Osteocyte (in vitro differentiated cells): ENCODE data around the gene HECA. TPM values are rescaled to one million over a fixed set of nuclear protein-coding genes. Genes with fewer than 3 reads are reported as not detected.

Experiments used
- DNase-seq: peaks from one replicate; pipeline ENCODE4 v3.0.0; 2021; ENCODE audit warnings: mixed read lengths; ENCODE audit not compliant: unreplicated experiment; ENCODE audit errors: extremely low spot score
- H3K27ac Mint-ChIP-seq: one replicate; pipeline ENCODE4 v1.8.0; 2021; ENCODE audit warnings: mild to moderate bottlenecking, mixed read lengths; ENCODE audit not compliant: unreplicated experiment
- H3K27me3 Mint-ChIP-seq: one replicate; pipeline ENCODE4 v1.8.0; 2021; ENCODE audit warnings: mixed read lengths; ENCODE audit not compliant: unreplicated experiment
- H3K36me3 Mint-ChIP-seq: one replicate; pipeline ENCODE4 v1.8.0; 2021; ENCODE audit warnings: mixed read lengths; ENCODE audit not compliant: unreplicated experiment
- H3K4me1 Mint-ChIP-seq: one replicate; pipeline ENCODE4 v1.8.0; 2021; ENCODE audit warnings: mixed read lengths; ENCODE audit not compliant: unreplicated experiment
- H3K4me3 Mint-ChIP-seq: one replicate; pipeline ENCODE4 v1.8.0; 2021; ENCODE audit warnings: mild to moderate bottlenecking, moderate library complexity, mixed read lengths; ENCODE audit not compliant: unreplicated experiment
- H3K9me3 Mint-ChIP-seq: one replicate; pipeline ENCODE4 v1.8.0; 2021; ENCODE audit warnings: mixed read lengths; ENCODE audit not compliant: unreplicated experiment
- CTCF ChIP-seq: fragments of 200-600 bp; sonication (generic); IDR thresholded peaks from 2 replicates; pipeline ENCODE4 v1.5.0; 2021; ENCODE audit warnings: antibody characterized with exemption, mild to moderate bottlenecking, moderate library complexity
- total RNA-seq: library from RNA; stranded (reverse); gene quantifications from 2 replicates; pipeline ENCODE4 v1.2.1, GENCODE V29; 2021

Gene HECA
- total RNA-seq, 1 donor from 2014 or later: 24.3 TPM

GRCh38 chr6:139166956-139167313, 32.1 kb downstream of the HECA start:
- H3K36me3 Mint-ChIP-seq: peaks cover 44% of the 10 kb centered on the region
- H3K27ac Mint-ChIP-seq: no peak overlapping the region
- TF ChIP-seq CTCF: no peak
- H3K27me3 Mint-ChIP-seq: no peaks in the 10 kb centered on the region
- no peak for DNase-seq
- H3K4me1 Mint-ChIP-seq: peaks cover 2% of the 10 kb centered on the region
- H3K4me3 Mint-ChIP-seq: no peak overlapping the region
- H3K9me3 Mint-ChIP-seq: no peaks in the 10 kb centered on the region

- no peak for TF ChIP-seq CTCF
- no peak for DNase-seq
- H3K27me3 Mint-ChIP-seq: no peaks in the 10 kb centered on the region
- no peak overlapping the region for H3K4me3 Mint-ChIP-seq
- H3K9me3 Mint-ChIP-seq: no peaks in the 10 kb centered on the region
- peaks cover 2% of the 10 kb centered on the region for H3K4me1 Mint-ChIP-seq
- H3K36me3 Mint-ChIP-seq: peaks cover 55% of the 10 kb centered on the region
- H3K27ac Mint-ChIP-seq: no peak overlapping the region
These were observed 37.3 kb downstream of the HECA start for GRCh38 chr6:139172151-139172550.

GRCh38 chr6:139172567-139172966, 37.7 kb downstream of the HECA start:
- no peak overlapping the region for H3K4me3 Mint-ChIP-seq
- H3K4me1 Mint-ChIP-seq: peaks cover 2% of the 10 kb centered on the region
- no peak for TF ChIP-seq CTCF
- no peaks in the 10 kb centered on the region for H3K27me3 Mint-ChIP-seq
- H3K36me3 Mint-ChIP-seq: peaks cover 55% of the 10 kb centered on the region
- no peaks in the 10 kb centered on the region for H3K9me3 Mint-ChIP-seq
- no peak for DNase-seq
- no peak overlapping the region for H3K27ac Mint-ChIP-seq

GRCh38 chr6:139173172-139173571, 38.3 kb downstream of the HECA start:
- Mint-ChIP-seq H3K4me1 (peaks cover 2% of the 10 kb centered on the region), H3K9me3 (no peaks in the 10 kb centered on the region), H3K27me3 (no peaks in the 10 kb centered on the region), H3K36me3 (peaks cover 58% of the 10 kb centered on the region), H3K4me3 (no peak overlapping the region), H3K27ac (no peak overlapping the region)
- no peak for DNase-seq
- TF ChIP-seq CTCF: no peak

DNA sequence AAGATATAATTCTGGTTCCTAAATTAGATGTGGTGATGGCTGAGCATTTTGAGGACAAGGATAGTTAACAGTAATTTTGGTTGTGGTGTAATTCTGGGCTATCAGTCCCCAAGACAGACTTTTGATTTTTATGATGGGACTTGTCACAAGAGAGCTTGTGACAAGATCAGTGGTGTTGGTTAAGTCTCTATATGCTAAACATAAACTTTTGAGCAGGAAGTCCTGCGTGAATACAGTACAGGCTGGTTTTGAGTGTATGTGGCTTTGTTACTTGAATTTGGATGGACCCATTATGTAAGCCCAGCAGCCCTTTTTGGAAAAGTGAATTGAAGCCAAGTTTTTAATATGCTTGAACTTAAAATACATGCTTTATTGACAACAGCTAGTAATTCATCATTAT, 38.9 kb downstream of the HECA start:
- no peak for DNase-seq
- no peak for TF ChIP-seq CTCF
- Mint-ChIP-seq H3K4me1 (peaks cover 2% of the 10 kb centered on the region), H3K36me3 (peaks cover 54% of the 10 kb centered on the region), H3K4me3 (no peak overlapping the region), H3K27ac (no peak overlapping the region), H3K27me3 (no peaks in the 10 kb centered on the region), H3K9me3 (no peaks in the 10 kb centered on the region)
